Activated CD4-positive, alpha-beta T cell treated with anti-CD3 and anti-CD28 coated beads, Interleukin-2, amount 10 ng/mL, durations not matched to agents 24 days and 14 days (primary cell): ENCODE measurements around the gene KSR1. TPM values are rescaled to one million over a fixed set of nuclear protein-coding genes. Genes with fewer than 3 reads are reported as not detected.
"Not testable (repeated sequence)": the region's sequence is repeated elsewhere in the genome, so short reads cannot be mapped to it uniquely, and the experiment has no call there.

ENCODE experiments used
- DNase-seq: peaks from one replicate; pipeline ENCODE4 v3.0.0; 2022
- H3K27ac Mint-ChIP-seq: one replicate; pipeline ENCODE4 v1.8.0; 2022; ENCODE audit warnings: mild to moderate bottlenecking, mixed read lengths
- H3K27me3 Mint-ChIP-seq: one replicate; pipeline ENCODE4 v1.8.0; 2022; ENCODE audit warnings: mixed read lengths
- H3K36me3 Mint-ChIP-seq: one replicate; pipeline ENCODE4 v1.8.0; 2022; ENCODE audit warnings: low read depth, mild to moderate bottlenecking, mixed read lengths
- H3K4me1 Mint-ChIP-seq: one replicate; pipeline ENCODE4 v1.8.0; 2021; ENCODE audit warnings: mixed read lengths
- H3K4me3 Mint-ChIP-seq: one replicate; pipeline ENCODE4 v1.8.0; 2022; ENCODE audit warnings: mild to moderate bottlenecking, moderate library complexity, mixed read lengths
- H3K9me3 Mint-ChIP-seq: one replicate; pipeline ENCODE4 v1.8.0; 2021; ENCODE audit warnings: mixed read lengths
- intact Hi-C: fragments of 100-400 bp; cut with micrococcal nuclease; formaldehyde crosslinking; loops from one replicate; pipeline ENCODE4 v1.15.1; 2023
- total RNA-seq: library from RNA; stranded (reverse); gene quantifications from 2 replicates; pipeline ENCODE4 v1.2.3, GENCODE V29; 2022

Gene KSR1
- total RNA-seq, 1 donor from 2014 or later, result 104 TPM

- Mint-ChIP-seq H3K27me3 (no peaks in the 10 kb centered on the region), H3K27ac (no peak overlapping the region), H3K36me3 (no peaks in the 10 kb centered on the region), H3K9me3 (no peaks in the 10 kb centered on the region), H3K4me3 (no peak overlapping the region), H3K4me1 (no peaks in the 10 kb centered on the region)
- intact Hi-C loops, result no loop called here
- DNase-seq, result no peak
These were observed 210.7 kb downstream of the KSR1 start for GRCh38 chr17:27666831-27667560.

DNA sequence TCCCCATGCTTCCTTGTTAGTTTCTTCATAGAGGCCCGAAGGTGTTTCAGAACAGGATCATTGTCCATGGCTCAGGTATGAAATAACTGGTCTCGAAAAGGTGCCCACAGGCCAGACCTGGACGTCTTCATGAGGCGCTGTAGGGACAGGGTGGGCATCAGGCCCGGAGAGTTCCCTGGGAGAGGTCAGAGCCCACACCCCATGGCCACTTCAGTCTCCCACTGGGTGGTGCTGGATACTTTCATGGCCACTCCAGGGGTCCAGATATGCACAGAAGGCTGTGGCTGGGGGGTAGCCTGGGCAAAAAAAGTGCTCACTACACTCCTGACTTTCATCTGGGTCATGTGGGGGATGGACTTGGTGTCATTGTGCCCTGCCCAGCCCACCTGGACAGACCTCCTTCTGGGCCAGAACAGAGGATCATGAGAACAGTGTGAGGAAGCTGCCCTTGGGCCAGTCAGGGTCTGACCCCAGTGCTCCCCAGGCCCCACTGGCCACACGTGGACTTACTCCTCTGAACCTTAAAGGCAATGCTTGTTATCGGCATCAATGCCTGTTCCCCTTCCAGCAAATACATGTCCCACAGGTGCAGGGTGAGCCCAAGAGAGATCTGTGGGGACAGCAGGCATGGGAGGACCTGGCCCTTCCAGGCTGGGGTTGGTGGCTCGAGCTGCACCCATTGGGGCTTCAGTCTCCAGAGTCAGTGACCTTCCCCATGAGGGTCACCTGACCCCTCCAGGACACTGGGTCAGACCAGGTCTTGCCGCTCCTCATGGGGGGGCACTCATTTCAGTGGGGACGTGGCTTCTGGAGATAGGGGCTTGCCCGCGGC, 211.6 kb downstream of the KSR1 start:
- no peaks in the 10 kb centered on the region for H3K36me3 Mint-ChIP-seq
- no peak overlapping the region for H3K4me3 Mint-ChIP-seq
- H3K27me3 Mint-ChIP-seq, result no peaks in the 10 kb centered on the region
- no peak for DNase-seq
- no peaks in the 10 kb centered on the region for H3K4me1 Mint-ChIP-seq
- intact Hi-C loops, result no loop called here
- H3K9me3 Mint-ChIP-seq, result no peaks in the 10 kb centered on the region
- H3K27ac Mint-ChIP-seq, result no peak overlapping the region

GRCh38 chr17:27668488-27668823, 212.2 kb downstream of the KSR1 start:
- intact Hi-C loops, result no loop called here
- H3K4me1 Mint-ChIP-seq, result no peaks in the 10 kb centered on the region
- H3K9me3 Mint-ChIP-seq, result no peaks in the 10 kb centered on the region
- no peaks in the 10 kb centered on the region for H3K36me3 Mint-ChIP-seq
- no peaks in the 10 kb centered on the region for H3K27me3 Mint-ChIP-seq
- DNase-seq, result no peak
- H3K27ac Mint-ChIP-seq, result no peak overlapping the region
- H3K4me3 Mint-ChIP-seq, result no peak overlapping the region

DNA sequence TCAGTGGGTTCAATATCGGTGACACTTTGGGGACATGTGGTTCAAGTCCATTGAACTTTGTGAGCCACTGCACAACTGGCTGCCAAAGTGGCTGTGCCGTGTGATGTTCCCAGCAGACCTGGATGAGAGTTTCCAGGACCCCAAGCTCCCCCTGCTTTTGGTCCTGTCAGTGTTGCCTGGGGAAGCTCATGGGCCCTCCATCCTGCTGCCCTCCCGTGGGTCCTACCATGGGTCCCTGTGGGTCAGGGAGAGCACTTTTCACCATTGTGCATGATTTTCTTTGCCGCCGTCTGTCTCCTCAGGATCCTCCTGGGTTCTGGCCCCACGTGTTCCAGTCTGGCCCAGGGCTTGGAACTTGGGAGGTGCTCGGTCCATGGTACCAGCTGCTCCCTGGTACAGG, 212.9 kb downstream of the KSR1 start:
- H3K36me3 Mint-ChIP-seq, result no peaks in the 10 kb centered on the region
- H3K4me3 Mint-ChIP-seq, result no peak overlapping the region
- H3K9me3 Mint-ChIP-seq, result no peaks in the 10 kb centered on the region
- no peak overlapping the region for H3K27ac Mint-ChIP-seq
- intact Hi-C loops, result no loop called here
- no peaks in the 10 kb centered on the region for H3K27me3 Mint-ChIP-seq
- no peaks in the 10 kb centered on the region for H3K4me1 Mint-ChIP-seq
- no peak for DNase-seq

DNA sequence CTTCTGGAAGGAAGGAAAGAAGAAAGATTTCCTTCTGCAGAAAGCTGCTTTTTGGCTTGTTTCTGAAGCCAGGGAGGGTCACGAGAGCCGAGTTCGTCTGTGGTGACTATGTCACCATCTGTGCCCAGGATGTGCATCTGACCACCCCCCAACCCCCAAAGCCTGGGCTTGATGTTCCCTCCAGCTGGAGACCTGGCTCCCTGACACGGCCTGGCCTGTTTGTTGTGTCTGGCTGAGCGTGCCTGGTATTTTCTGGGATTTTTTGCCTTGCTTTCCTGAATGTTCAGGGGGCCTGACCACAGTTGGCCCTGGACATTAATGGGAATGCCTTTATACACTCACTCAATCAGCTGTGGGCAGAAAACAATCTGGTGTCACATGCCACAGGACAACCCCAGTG, 213.6 kb downstream of the KSR1 start:
- Mint-ChIP-seq H3K4me3 (no peak overlapping the region), H3K27me3 (no peaks in the 10 kb centered on the region), H3K9me3 (no peaks in the 10 kb centered on the region), H3K27ac (no peak overlapping the region), H3K36me3 (no peaks in the 10 kb centered on the region), H3K4me1 (no peaks in the 10 kb centered on the region)
- intact Hi-C loops, result no loop called here
- DNase-seq, result no peak

DNA sequence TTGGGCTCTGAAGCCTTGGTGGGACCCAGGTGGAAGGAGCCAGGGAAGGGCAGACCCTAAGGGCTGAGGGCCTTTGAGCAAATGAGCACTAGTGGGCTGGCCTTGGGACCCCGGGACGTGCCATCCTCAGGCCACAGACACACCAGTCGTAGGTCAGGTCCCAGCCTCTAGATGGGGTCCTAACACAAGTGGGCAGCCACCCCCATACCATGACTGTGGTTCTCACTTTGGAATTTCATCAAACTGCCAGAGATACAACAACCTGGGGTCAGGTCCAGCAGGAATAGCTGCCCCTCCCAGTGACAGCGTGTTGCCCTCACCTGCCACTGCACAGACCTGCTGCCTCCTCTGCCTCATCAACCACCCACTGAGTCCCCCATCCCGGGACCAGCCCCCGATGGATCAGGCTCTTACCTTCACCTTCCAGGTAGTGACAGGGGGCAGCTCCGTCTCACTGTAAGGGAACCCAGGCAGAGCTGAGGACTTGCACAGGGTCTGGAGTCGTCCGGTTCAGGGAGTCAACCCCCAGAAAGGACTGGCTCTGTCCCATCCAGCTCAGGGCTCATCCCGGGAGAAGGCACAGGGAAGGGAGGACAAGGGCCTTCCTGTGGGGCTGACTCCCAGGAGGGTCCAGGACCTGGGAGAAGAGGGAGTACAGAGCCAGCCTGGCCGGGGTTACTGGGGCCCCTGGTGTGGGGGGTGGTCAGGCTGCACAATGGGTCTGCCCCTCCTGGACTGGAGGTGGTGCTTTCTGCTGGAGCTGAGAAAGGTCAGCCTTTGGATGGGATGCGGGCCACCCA, 214.7 kb downstream of the KSR1 start:
- Mint-ChIP-seq H3K9me3 (no peaks in the 10 kb centered on the region), H3K27ac (no peak overlapping the region), H3K4me3 (no peak overlapping the region), H3K36me3 (no peaks in the 10 kb centered on the region), H3K27me3 (peaks cover 3% of the 10 kb centered on the region), H3K4me1 (no peaks in the 10 kb centered on the region)
- intact Hi-C loops, result no loop called here
- DNase-seq, result no peak

DNA sequence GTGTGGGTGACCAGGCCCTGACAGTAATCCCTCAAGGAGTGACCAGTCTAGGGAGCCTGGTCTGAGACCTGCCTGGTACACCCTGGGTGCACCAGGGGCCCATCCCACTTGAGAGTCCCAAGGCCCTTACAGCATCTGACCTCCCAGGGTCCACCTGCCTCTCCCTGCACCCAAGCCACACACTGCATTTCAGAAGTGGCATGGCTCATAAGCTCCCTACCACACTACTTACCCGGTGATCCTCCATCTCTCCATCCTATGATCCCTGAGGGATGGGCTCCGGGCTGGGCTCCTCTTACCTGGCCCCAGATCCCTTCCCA, 215.3 kb downstream of the KSR1 start:
- DNase-seq, result no peak
- peaks cover 3% of the 10 kb centered on the region for H3K27me3 Mint-ChIP-seq
- H3K27ac Mint-ChIP-seq, result no peak overlapping the region
- H3K36me3 Mint-ChIP-seq, result no peaks in the 10 kb centered on the region
- no peak overlapping the region for H3K4me3 Mint-ChIP-seq
- H3K9me3 Mint-ChIP-seq, result no peaks in the 10 kb centered on the region
- H3K4me1 Mint-ChIP-seq, result no peaks in the 10 kb centered on the region
- intact Hi-C loops, result no loop called here

DNA sequence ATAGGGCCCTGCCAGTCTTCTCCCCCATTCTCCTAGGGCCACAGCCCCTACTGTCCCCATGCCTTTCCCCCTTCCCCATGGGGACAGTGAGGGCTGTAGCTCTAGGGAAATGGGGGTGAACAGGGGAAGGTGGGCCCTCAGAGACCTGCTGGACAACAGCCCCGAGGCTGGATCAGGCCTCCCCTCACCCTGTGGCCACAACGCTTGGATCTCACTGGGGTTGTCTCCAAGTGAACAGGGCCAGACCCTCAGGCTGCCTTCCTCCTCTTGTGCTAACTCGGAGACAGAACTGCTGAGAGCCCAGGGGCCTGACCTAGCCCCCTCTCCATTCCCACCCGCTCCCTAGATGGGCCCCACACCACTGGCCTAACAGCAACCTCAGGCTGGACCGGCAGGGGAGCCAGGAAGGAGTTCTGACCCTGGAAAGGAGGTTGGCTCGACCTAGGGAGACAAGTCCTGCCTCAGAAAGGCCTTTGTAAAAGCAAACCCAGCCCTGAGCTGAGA, 215.8 kb downstream of the KSR1 start:
- H3K27ac Mint-ChIP-seq, H3K4me3 Mint-ChIP-seq, H3K36me3 Mint-ChIP-seq, DNase-seq, intact Hi-C loops, H3K27me3 Mint-ChIP-seq, H3K4me1 Mint-ChIP-seq, H3K9me3 Mint-ChIP-seq: not testable (repeated sequence)

DNA sequence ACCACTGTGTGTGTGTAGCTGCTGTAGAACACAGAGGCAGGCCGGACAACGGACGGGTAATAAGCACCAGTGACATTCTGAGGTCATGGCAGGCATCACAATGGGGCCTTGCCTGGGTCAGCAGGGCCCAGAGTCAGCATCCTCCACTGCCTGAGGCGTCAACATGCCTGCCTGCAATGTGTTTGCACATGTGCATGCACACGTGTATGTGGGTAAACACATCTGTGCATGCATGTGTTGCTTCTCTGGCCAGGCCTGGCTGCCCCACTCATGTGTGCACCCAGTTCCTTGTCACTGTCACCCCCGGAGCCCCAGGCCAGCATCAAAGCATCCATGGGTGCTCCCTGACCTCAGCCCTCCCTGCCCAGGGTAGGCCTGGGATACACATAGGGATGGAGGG, 218.1 kb downstream of the KSR1 start:
- H3K27ac Mint-ChIP-seq, result no peak overlapping the region
- DNase-seq, result no peak
- intact Hi-C loops, result no loop called here
- no peaks in the 10 kb centered on the region for H3K36me3 Mint-ChIP-seq
- no peaks in the 10 kb centered on the region for H3K9me3 Mint-ChIP-seq
- no peak overlapping the region for H3K4me3 Mint-ChIP-seq
- H3K4me1 Mint-ChIP-seq, result no peaks in the 10 kb centered on the region
- H3K27me3 Mint-ChIP-seq, result peaks cover 9% of the 10 kb centered on the region

Other genes starting within 250 kb of the KSR1 start
- gene WSB1, start 162.3 kb upstream of the KSR1 start, total RNA-seq, result 135 and 136 TPM in 2 replicates
- 46.4 and 51.6 TPM in 2 replicates for gene LGALS9, start 174.7 kb downstream of the KSR1 start, total RNA-seq